Measurements from ENCODE around the gene COG8.

GRCh38 chr16:69351309-69352027 lies 12.1 kb upstream of the COG8 start, which contains the start of gene TMED6:
- TF ChIP-seq CTCF (IDR thresholded peaks at IDR 0.05; ENCODE audit: control extremely low read depth in 1 of 3, insufficient read depth in 1 of 3, low read depth in 1 of 3, low read length in 3 of 3) (no peak), CEBPB (IDR thresholded peaks at IDR 0.05; ENCODE audit: low read depth, low read length) (no peak), POU5F1 (IDR thresholded peaks at IDR 0.05; ENCODE audit: low read depth, low read length) (no peak), EP300 (IDR thresholded peaks at IDR 0.05; ENCODE audit: borderline replicate concordance in 1 of 2, low read depth in 2 of 2, low read length in 2 of 2) (no peak), KDM4A (IDR thresholded peaks at IDR 0.05; ENCODE audit: low read depth, low read length, severe bottlenecking) (no peak)
